T-helper 2 cell treated with Interferon-gamma antibody and Interleukin-4, amounts not matched to agents 5 μg/mL and 100 μg/mL, for 36 hours (primary cell): ENCODE data around the gene DDX17.

ENCODE experiments used
- DNase-seq: peaks from one replicate; pipeline ENCODE4 v3.0.0; 2021; ENCODE audit warnings: low spot score
- H3K27ac Mint-ChIP-seq: one replicate; pipeline ENCODE4 v1.8.0; 2021; ENCODE audit warnings: mild to moderate bottlenecking, mixed read lengths
- H3K27me3 Mint-ChIP-seq: one replicate; pipeline ENCODE4 v1.8.0; 2021; ENCODE audit warnings: low read depth, mixed read lengths
- H3K36me3 Mint-ChIP-seq: one replicate; pipeline ENCODE4 v1.8.0; 2021; ENCODE audit warnings: low read depth, mixed read lengths
- H3K4me1 Mint-ChIP-seq: one replicate; pipeline ENCODE4 v1.8.0; 2021; ENCODE audit warnings: low read depth, mixed read lengths
- H3K4me3 Mint-ChIP-seq: one replicate; pipeline ENCODE4 v1.8.0; 2022; ENCODE audit warnings: mild to moderate bottlenecking, moderate library complexity, mixed read lengths
- H3K9me3 Mint-ChIP-seq: one replicate; pipeline ENCODE4 v1.8.0; 2021; ENCODE audit warnings: mixed read lengths

The DDX17 gene

DNA sequence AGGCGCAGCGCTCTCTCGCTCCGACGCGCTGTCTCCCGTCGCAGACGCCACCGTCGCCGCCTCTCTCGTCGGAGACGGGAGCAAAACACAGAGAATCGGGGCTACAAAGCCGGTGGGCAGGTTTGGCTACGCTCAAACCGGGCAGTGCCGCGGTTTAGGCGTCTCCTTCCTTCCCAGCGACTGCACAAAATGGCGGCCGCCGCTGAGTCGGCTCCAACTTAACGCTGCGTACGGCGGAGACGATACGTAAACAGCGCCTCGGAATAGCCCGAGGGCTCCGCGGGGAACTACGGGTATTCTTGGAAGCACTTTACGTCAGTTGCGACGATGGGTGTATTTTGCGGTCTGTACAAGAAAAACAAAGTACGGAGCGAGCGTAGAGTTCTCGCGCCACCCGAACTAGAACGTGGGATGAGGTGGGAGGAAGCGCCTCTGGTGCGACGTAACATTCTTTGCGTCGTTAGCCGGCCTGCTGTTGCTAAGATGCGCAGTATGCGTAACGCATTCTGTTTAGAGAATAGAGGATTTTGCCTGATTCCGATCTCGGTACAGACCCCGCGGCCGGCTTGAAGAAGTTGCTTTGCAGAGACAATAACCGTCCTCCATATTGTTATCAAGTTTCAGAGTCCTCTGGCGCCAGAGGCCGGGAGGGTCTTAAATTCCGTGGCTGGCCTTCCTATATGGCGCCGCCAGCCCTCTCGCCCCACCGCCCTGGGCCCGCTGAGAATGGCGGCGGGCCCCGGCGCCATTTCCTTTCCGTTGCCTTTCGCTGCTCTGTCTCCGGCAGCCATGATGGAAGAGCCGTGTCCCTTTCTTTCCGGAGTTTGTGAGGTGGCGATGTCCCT is at the start of gene DDX17:
Gene DDX17 (minus strand): TSS at position 194 of the 845 bp plus-strand sequence.
- Mint-ChIP-seq H3K4me3 (peak within 1 kb of the TSS; percentile 99), H3K27ac (peak within 1 kb of the TSS; percentile 100), H3K36me3 (peaks cover 49% of the 10 kb centered on the region), H3K9me3 (no peaks in the 10 kb centered on the region), H3K27me3 (no peaks in the 10 kb centered on the region), H3K4me1 (peaks cover 30% of the 10 kb centered on the region)
- DNase-seq = peak; percentile 93

DNA sequence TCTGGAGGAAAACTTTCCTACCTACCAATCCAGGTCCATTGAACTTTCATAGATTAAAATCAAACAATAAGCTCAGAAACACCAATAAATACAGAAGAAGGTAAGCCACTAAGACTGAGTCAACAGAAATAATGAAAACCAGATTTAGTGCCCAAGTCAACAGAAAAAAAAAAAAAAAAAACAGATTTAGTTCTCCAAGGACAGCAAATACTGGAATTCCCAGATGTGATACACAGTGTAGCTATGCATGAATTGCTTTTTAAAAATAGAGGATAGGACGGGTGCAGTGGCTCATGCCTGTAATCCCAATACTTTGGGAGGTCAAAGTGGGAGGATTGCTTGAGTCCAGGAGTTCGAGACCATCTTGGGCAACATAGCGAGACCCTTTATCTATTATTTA is 48.2 kb upstream of the DDX17 start:
- Mint-ChIP-seq H3K27me3 (no peaks in the 10 kb centered on the region), H3K4me3 (no peak overlapping the region), H3K9me3 (no peaks in the 10 kb centered on the region), H3K27ac (no peak overlapping the region), H3K4me1 (no peaks in the 10 kb centered on the region), H3K36me3 (peaks cover 3% of the 10 kb centered on the region)
- no peak for DNase-seq

DNA sequence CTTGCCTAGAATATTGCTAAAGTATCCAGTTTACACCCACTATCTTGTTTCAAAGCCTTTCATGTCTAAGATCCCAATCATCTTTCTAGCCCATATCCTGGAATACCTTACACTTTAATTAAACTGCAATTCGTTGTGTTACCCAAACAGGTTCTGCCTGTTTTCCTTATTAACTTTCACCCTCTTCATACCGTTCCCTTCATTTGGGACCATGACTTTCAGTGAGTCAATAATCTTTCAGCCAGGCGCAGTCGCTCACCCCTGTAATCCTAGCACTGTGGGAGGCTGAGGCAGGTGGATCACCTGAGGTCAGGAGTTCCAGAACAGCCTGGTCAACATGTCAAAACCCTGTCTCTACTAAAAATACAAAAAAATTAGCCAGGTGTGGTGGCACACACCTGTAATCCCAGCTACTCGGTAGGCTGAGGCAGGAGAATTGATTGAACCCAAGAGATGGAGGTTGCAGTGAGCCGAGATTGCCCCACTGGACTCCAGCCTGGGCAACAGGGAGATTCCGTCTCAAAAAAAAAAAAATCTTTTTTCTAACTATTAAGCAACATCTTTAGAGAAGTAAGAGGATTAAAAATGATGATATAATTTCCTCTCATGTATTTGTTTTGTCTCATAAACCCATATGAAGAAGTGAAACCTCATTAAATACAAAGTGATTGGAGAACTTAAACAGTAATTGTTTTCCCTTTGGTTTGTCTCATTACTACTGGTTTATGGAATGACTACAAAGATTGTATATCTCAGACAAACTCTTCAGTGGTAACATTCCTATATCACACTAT is 43.2 kb upstream of the DDX17 start:
- H3K9me3 Mint-ChIP-seq = peaks cover 2% of the 10 kb centered on the region
- H3K27me3 Mint-ChIP-seq = no peaks in the 10 kb centered on the region
- no peak overlapping the region for H3K4me3 Mint-ChIP-seq
- no peaks in the 10 kb centered on the region for H3K4me1 Mint-ChIP-seq
- no peak for DNase-seq
- H3K36me3 Mint-ChIP-seq = peaks cover 14% of the 10 kb centered on the region
- H3K27ac Mint-ChIP-seq = no peak overlapping the region

DNA sequence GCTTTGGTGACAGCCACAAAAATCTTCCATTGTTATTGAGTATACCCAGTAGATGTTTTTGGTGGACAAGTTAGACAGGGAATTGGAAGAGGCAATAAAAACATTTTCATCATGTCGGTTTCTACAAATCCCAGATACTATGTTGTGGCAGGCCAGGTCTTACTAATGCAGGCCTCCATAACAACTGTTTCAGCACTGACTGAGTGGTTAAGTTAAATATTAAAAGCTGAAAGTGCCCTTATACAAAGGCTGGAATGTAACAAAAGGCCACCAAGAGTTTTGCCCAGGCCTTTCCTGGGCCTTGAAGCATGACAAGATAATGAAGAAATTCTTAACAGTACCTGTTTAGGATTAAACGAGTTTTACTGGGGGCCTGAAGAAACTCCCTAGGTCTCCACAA is 34.6 kb upstream of the DDX17 start:
- no peak for DNase-seq
- no peak overlapping the region for H3K27ac Mint-ChIP-seq

DNA sequence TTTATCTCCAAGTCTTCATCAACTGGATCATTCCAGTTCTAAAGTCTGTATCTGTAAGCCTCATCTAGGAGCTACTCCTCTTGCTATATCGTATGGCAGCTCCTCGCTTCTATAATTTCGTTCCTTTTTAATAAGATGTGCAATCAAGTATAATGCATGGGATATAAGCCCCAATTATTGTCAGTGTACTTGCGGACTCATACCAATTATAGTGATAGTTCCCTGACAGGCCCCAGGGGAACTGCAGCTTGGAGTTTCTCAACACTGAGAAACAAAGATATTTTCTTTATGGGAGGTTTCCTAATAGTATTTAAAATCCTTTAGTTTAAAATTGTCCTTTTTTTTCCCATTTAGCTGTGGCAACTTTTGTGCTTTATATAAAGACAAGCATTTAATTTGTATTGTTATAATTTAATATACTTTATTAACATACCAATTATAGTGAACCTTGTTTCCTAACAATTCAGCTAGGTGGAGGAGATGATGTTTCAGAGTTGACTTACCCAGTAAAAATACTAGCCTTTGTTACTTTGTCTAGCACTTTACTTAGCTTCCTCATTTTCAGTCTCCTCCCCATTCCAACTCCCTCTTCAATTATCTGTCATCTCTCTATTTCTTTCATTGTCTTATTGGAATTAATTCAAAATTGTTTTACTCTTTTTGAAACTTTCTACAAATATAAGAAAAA is 25.3 kb upstream of the DDX17 start:
- Mint-ChIP-seq H3K9me3 (no peaks in the 10 kb centered on the region), H3K27ac (peak overlapping the region; percentile 96), H3K4me1 (peaks cover 7% of the 10 kb centered on the region), H3K4me3 (peak overlapping the region; percentile 72), H3K27me3 (no peaks in the 10 kb centered on the region), H3K36me3 (peaks cover 5% of the 10 kb centered on the region)
- DNase-seq = no peak

More for the DNA sequence above, 34.6 kb upstream of the DDX17 start:
- H3K27me3 Mint-ChIP-seq = no peaks in the 10 kb centered on the region
- peaks cover 20% of the 10 kb centered on the region for H3K9me3 Mint-ChIP-seq
- peaks cover 30% of the 10 kb centered on the region for H3K36me3 Mint-ChIP-seq
- no peak overlapping the region for H3K4me3 Mint-ChIP-seq
- no peaks in the 10 kb centered on the region for H3K4me1 Mint-ChIP-seq

DNA sequence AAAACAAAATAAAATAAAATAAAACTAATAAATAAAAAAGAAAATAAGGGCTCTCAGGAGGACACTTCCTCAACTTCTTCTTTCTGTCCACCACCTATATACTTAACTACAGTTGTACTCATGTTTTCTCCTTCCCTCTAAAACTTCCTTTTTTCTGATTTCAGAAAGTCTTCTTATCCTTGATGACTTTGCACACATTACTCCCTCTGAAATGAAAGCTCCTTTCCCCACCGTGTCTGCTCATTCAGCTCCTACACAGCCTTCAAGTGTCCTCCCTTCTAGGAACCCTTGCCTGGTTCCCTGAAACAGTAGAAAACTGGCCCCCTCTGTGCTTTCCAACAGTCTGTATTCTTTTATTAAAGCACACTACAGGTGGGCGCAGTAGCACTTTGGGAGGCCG is 18.3 kb upstream of the DDX17 start:
- no peak for DNase-seq
- Mint-ChIP-seq H3K27me3 (no peaks in the 10 kb centered on the region), H3K4me3 (no peak overlapping the region), H3K27ac (no peak overlapping the region), H3K36me3 (no peaks in the 10 kb centered on the region), H3K4me1 (no peaks in the 10 kb centered on the region), H3K9me3 (no peaks in the 10 kb centered on the region)

DNA sequence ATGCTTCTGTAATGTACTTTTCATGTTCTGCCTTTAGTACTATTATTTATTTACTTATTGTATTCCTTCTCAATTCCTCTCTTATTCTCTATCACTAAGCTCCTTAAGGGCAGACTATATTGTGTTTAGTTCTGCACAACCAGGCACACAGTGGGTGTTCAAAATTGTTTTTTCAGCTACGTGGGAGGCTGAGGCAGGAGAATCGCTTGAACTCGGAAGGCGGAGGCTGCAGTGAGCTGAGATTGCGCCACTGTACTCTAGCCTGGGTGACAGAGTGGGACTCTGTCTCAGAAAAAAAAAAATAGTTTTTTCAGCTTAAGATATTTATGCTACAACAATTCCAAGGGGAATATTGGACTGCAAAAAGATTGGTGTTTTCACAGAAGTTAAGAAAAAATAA is 17.4 kb upstream of the DDX17 start:
- Mint-ChIP-seq H3K4me3 (no peak overlapping the region), H3K4me1 (no peaks in the 10 kb centered on the region), H3K27ac (no peak overlapping the region), H3K36me3 (no peaks in the 10 kb centered on the region), H3K27me3 (no peaks in the 10 kb centered on the region), H3K9me3 (no peaks in the 10 kb centered on the region)
- DNase-seq = no peak

DNA sequence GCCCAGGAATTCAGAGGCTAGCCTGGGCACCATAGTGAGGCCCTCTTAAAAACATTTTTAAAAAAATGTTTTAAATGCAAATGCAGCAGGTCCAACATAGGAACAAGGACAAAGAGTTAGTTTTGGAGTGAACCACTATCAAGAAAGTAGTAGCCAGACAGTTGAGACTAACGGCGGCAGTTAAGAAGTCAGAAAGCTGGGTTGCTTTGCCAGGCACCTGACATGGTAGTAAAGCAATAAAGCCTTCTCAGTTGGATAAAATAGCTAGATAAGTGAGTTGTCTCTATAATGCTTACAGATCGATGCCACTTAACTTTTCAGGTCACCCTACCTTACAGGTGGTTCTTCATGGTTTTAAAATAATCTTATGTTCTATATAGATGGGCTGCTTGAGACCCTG is 16.9 kb upstream of the DDX17 start:
- Mint-ChIP-seq H3K4me3 (no peak overlapping the region), H3K9me3 (no peaks in the 10 kb centered on the region), H3K27ac (no peak overlapping the region), H3K27me3 (no peaks in the 10 kb centered on the region), H3K36me3 (no peaks in the 10 kb centered on the region), H3K4me1 (no peaks in the 10 kb centered on the region)
- DNase-seq = no peak

DNA sequence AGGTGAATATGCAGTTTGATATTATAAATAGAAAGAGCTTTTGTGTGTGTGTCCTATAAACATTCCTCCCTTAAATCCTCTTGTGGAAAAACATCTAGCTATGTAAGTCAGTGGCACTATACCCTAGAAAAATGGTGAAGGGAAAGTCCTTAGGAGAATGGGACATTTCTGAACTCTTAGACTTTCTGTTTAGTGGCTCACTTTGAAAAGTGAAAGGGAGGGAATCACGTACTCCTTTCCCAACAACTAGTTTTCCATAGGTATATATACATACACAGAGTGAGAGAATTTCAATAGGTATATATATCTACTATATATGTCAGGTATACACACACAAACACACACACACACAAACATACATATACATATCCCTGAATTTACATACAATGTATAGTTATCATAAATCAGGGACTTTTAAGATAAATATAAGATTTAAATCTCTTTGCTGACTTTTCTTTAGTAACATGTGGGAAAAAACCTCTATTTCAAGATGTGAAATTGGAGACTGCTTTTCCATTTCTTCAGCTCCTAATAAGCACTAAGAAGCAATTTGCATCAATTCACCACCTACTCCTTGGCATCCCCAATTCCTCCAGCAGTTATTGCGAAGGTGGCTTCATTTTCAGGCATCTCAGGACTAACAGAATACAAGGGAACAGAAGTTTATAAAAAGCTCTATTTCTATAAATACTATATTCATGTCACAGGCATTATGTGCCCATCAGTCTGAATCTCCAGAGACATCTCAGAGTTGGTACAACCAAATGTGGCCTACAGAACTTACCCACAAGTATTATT is 13.5 kb upstream of the DDX17 start:
- H3K36me3 Mint-ChIP-seq = no peaks in the 10 kb centered on the region

DNA sequence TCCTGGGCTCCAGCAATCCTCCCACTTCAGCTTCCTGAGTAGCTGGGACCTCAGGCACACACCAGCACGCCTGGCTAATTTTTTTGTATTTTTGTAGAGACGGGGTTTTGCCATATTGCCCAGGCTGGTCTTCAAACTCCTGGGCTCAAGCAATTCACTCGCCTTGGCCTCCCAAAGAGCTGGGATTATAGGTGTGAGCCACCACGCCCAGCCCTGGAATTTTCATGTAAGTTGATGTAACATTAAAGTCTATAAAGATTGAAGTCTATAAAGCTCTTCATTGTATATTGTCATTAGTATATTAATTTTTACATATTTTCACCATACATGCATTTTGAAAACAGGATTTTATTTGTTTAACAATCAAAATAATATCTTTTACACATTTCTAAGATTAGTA is 12.5 kb upstream of the DDX17 start:
- Mint-ChIP-seq H3K4me1 (no peaks in the 10 kb centered on the region), H3K27ac (no peak overlapping the region), H3K36me3 (no peaks in the 10 kb centered on the region), H3K9me3 (no peaks in the 10 kb centered on the region), H3K4me3 (no peak overlapping the region), H3K27me3 (no peaks in the 10 kb centered on the region)
- no peak for DNase-seq

More for the DNA sequence above, 13.5 kb upstream of the DDX17 start:
- Mint-ChIP-seq H3K27ac (no peak overlapping the region), H3K9me3 (no peaks in the 10 kb centered on the region), H3K27me3 (no peaks in the 10 kb centered on the region), H3K4me1 (no peaks in the 10 kb centered on the region), H3K4me3 (no peak overlapping the region)
- no peak for DNase-seq

DNA sequence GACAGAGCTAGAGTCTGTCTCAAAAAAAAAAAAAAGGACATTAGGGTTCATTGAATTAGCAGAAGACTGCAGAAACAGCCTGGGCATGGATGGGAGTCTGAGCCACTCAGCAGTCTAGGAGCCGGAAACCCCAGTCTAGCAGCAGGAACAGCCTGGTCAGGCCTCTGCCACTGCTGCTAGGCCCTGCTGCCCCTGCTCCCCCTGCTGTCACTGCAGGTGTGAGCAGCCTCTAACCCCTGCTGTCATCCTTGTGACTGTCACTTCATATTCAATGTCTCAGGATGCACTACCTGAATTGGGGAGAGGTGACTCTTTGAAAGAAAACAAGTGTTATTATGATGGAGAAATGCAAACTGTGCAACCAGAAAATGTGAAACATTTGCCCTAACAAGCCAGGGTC is 7.0 kb upstream of the DDX17 start:
- Mint-ChIP-seq H3K27me3 (no peaks in the 10 kb centered on the region), H3K4me1 (peaks cover 6% of the 10 kb centered on the region), H3K27ac (no peak overlapping the region), H3K4me3 (no peak overlapping the region), H3K9me3 (no peaks in the 10 kb centered on the region), H3K36me3 (peaks cover 3% of the 10 kb centered on the region)
- DNase-seq = no peak

DNA sequence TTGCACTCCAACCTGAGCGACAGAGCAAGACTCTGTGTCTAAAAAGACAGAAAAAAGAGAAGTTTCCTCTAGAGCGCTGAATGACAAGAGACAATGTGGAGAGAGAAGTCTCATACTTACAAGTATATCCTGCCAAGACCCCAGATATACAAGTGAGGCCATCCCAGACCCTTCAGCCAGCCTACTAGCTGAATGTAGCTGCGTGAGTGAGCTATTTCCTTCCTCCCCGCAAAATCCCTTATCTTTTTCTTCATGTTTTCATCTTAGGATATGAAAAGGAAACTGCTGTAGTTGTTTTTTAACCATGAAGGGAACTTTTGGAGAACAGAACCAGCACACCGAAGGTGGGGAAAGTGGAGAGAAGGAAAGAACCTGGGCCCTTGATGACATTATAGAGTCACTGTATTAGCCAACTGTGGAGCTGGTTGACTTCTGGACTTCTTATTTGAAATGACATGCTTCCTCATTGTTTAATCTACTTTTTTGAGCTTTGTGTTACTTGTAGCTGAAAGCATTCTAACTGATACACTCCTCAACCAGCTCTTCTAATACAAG is 4.4 kb upstream of the DDX17 start:
- Mint-ChIP-seq H3K9me3 (no peaks in the 10 kb centered on the region), H3K4me3 (no peak overlapping the region), H3K27me3 (no peaks in the 10 kb centered on the region), H3K36me3 (peaks cover 10% of the 10 kb centered on the region), H3K27ac (no peak overlapping the region), H3K4me1 (peaks cover 11% of the 10 kb centered on the region)
- no peak for DNase-seq

DNA sequence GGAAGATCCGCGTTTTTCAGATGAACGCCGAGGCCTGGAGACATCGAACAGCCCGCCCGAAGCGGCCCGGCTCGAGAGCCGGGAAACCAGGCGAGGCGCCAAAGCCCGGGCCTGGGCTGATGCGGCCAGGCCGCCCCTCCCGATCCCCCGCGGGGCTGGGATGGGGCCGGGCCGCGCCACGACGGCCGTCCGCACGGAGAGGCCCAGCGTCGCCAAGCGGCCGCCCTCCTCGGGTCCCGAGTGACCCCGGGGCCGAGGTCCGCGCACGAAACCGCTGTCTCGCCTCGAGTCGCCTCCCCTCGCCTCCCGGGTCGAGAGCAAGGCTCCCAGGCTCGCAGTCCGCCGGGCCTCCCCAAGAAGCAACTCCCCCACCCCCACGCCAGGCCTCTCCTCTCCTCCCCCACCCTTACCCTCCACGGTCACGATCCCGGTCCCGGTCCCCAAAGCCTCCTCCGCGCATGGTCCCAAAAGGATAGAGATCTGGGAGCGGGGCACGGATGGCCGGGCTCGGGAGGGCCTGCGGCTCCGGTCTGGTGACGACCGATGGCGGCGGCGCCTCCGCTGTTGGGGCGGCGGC is 482 bp downstream of the DDX17 start:
- Mint-ChIP-seq H3K4me3 (peak overlapping the region; percentile 99), H3K27me3 (no peaks in the 10 kb centered on the region), H3K9me3 (no peaks in the 10 kb centered on the region), H3K36me3 (peaks cover 55% of the 10 kb centered on the region), H3K27ac (peak overlapping the region; percentile 100), H3K4me1 (peaks cover 35% of the 10 kb centered on the region)
- no peak for DNase-seq
